Left ventricle myocardium inferior (tissue), 1 donor: ENCODE data around the gene RNF34. TPM values are rescaled to one million over a fixed set of nuclear protein-coding genes. Genes with fewer than 3 reads are reported as not detected.
"Not testable (repeated sequence)": the region's sequence is repeated elsewhere in the genome, so short reads cannot be mapped to it uniquely, and the experiment has no call there.

Experiments
- DNase-seq: peaks from one replicate; pipeline ENCODE4 v3.0.0-alpha.2; 2020
- H3K27ac ChIP-seq: fragments of 200-600 bp; replicated peaks from 2 replicates; pipeline ENCODE4 v1.8.0; 2021
- H3K27me3 ChIP-seq: fragments of 200-600 bp; 2 replicates; pipeline ENCODE4 v1.8.0; 2021; ENCODE audit warnings: low read depth
- H3K36me3 ChIP-seq: fragments of 200-600 bp; 2 replicates; pipeline ENCODE4 v1.8.0; 2021
- H3K4me1 ChIP-seq: fragments of 200-600 bp; 2 replicates; pipeline ENCODE4 v1.8.0; 2021
- H3K4me3 ChIP-seq: fragments of 200-600 bp; 2 replicates; pipeline ENCODE4 v1.8.0; 2021; ENCODE audit warnings: mild to moderate bottlenecking, moderate library complexity
- H3K9me3 ChIP-seq: fragments of 200-600 bp; replicated peaks from 2 replicates; pipeline ENCODE4 v1.8.0; 2021
- intact Hi-C: fragments of 100-400 bp; cut with micrococcal nuclease; formaldehyde crosslinking; loops from one replicate; pipeline ENCODE4 v1.11.0; 2022
- total RNA-seq: library from RNA; stranded (reverse); fragmentation: NEBNext Ultra II Directional; extraction: Animal tissue kit (Norgen Biotek cat#: 25700); gene quantifications from one replicate; pipeline ENCODE4 v1.2.1, GENCODE V29; 2021
- TF ChIP-seq, protein P1 (sequence below): fragments of 200-600 bp; IDR thresholded peaks from 2 replicates; pipeline ENCODE4 v1.8.0; 2021; ENCODE audit warnings: antibody characterized with exemption, mild to moderate bottlenecking, borderline replicate concordance
- donor health status: DM: no; HTN: yes; CAD: no; lungs with severe emphysema.

Gene RNF34
- total RNA-seq, 1 donor from 2014 or later = 22.4 TPM

- TF ChIP-seq, protein P1, sequence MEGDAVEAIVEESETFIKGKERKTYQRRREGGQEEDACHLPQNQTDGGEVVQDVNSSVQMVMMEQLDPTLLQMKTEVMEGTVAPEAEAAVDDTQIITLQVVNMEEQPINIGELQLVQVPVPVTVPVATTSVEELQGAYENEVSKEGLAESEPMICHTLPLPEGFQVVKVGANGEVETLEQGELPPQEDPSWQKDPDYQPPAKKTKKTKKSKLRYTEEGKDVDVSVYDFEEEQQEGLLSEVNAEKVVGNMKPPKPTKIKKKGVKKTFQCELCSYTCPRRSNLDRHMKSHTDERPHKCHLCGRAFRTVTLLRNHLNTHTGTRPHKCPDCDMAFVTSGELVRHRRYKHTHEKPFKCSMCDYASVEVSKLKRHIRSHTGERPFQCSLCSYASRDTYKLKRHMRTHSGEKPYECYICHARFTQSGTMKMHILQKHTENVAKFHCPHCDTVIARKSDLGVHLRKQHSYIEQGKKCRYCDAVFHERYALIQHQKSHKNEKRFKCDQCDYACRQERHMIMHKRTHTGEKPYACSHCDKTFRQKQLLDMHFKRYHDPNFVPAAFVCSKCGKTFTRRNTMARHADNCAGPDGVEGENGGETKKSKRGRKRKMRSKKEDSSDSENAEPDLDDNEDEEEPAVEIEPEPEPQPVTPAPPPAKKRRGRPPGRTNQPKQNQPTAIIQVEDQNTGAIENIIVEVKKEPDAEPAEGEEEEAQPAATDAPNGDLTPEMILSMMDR = no peak
- Histone ChIP-seq H3K27me3 (peaks cover 13% of the 10 kb centered on the region), H3K4me3 (no peak overlapping the region), H3K9me3 (no peaks in the 10 kb centered on the region), H3K27ac (no peak overlapping the region), H3K36me3 (no peaks in the 10 kb centered on the region), H3K4me1 (no peaks in the 10 kb centered on the region)
- intact Hi-C loops = no loop called here
- no peak for DNase-seq
Observed at GRCh38 chr12:121371404-121371803, 28.5 kb upstream of the RNF34 start.

DNA sequence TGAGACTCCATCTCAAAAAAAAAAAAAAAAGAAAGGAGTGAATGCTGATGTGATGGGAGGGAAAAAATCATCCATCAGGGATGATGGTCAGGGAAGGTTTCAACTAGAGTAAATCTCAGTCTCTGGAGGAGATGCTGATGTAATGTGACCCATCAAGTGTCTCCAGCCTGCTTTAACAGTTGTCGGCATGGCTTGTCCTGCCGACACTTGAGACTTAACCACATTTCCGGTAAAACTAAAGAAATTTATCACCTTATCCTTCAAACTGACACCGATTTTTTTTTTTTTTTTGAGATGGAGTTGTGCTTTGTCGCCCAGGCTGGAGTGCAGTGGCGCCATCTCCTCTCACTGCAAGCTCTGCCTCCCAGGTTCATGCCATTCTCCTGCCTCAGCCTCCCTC, 26.2 kb upstream of the RNF34 start:
- H3K27ac ChIP-seq = no peak overlapping the region
- DNase-seq = no peak
- intact Hi-C loops = no loop called here
- no peaks in the 10 kb centered on the region for H3K9me3 ChIP-seq
- H3K36me3 ChIP-seq = no peaks in the 10 kb centered on the region
- no peaks in the 10 kb centered on the region for H3K27me3 ChIP-seq
- TF ChIP-seq, protein P1 = no peak
- no peak overlapping the region for H3K4me3 ChIP-seq
- no peaks in the 10 kb centered on the region for H3K4me1 ChIP-seq

DNA sequence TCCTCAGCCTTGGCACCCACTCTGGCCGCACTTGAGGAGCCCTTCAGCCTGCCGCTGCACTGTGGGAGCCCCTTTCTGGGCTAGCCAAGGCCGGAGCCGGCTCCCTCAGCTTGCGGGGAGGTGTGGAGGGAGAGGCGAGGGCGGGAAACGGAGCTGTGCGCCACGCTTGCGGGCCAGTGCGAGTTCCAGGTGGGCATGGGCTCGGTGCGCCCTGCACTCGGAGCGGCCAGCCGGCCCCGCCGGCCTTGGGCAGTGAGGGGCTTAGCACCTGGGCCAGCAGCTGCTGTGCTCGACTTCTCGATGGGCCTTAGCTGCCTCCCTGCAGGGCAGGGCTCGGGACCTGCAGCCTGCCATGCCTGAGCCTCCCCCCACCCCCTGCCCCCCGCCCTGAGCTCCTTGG, 25.6 kb upstream of the RNF34 start:
- H3K27me3 ChIP-seq, intact Hi-C loops, H3K4me1 ChIP-seq, H3K9me3 ChIP-seq, H3K4me3 ChIP-seq, H3K36me3 ChIP-seq, DNase-seq, H3K27ac ChIP-seq: not testable (repeated sequence)

GRCh38 chr12:121374945-121375584, 24.9 kb upstream of the RNF34 start:
- H3K4me1 ChIP-seq, H3K9me3 ChIP-seq, DNase-seq, intact Hi-C loops, H3K36me3 ChIP-seq, H3K27ac ChIP-seq, H3K27me3 ChIP-seq, H3K4me3 ChIP-seq: not testable (repeated sequence)

- TF ChIP-seq, protein P1 = no peak
- DNase-seq = no peak
- no peaks in the 10 kb centered on the region for H3K9me3 ChIP-seq
- no peaks in the 10 kb centered on the region for H3K36me3 ChIP-seq
- H3K4me3 ChIP-seq = no peak overlapping the region
- H3K4me1 ChIP-seq = no peaks in the 10 kb centered on the region
- no peak overlapping the region for H3K27ac ChIP-seq
- no peaks in the 10 kb centered on the region for H3K27me3 ChIP-seq
- intact Hi-C loops = no loop called here
Observed at GRCh38 chr12:121376754-121377697, 22.9 kb upstream of the RNF34 start.

GRCh38 chr12:121378736-121379135, 21.2 kb upstream of the RNF34 start:
- Histone ChIP-seq H3K36me3 (no peaks in the 10 kb centered on the region), H3K4me3 (no peak overlapping the region), H3K4me1 (no peaks in the 10 kb centered on the region), H3K27me3 (no peaks in the 10 kb centered on the region), H3K27ac (no peak overlapping the region), H3K9me3 (no peaks in the 10 kb centered on the region)
- TF ChIP-seq, protein P1 = no peak
- DNase-seq = no peak
- intact Hi-C loops = no loop called here
